Fibroblast of pulmonary artery (primary cell): ENCODE results near the gene PDLIM5.

Experiments
- DNase-seq: peaks from one replicate; pipeline ENCODE4 v3.0.0-alpha.2; 2010; ENCODE audit warnings: low read depth
- H3K4me3 ChIP-seq: replicated peaks from 2 replicates; pipeline ENCODE4 v1.5.1; 2011; ENCODE audit warnings: low read depth, mild to moderate bottlenecking, control low read depth, low read length, moderate library complexity
- TF ChIP-seq, protein P1 (sequence below): IDR thresholded peaks from 2 replicates; pipeline ENCODE4 v1.5.1; 2011; ENCODE audit warnings: mild to moderate bottlenecking, control low read depth, low read length, inconsistent platforms; ENCODE audit errors: missing control alignments

The PDLIM5 gene

DNA sequence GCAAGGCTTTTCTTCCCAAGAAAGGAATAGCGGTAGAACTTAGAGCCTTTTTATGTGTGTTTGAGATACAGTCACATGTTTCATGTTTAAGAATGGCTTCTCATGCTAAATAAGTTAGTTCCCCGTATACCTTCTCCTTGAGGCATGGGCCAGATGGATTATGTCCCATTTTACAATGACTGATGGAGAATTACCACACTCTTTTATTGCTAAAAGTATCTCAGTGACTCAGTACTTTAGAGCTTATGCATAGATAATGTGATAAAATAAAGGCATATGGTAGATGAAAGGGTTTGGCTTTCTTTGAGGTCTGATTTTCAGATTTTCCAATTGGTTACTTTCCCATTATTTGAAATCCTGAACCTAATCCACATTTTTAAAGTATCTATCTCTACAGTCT, 184.3 kb downstream of the PDLIM5 start:
- TF ChIP-seq, protein P1, sequence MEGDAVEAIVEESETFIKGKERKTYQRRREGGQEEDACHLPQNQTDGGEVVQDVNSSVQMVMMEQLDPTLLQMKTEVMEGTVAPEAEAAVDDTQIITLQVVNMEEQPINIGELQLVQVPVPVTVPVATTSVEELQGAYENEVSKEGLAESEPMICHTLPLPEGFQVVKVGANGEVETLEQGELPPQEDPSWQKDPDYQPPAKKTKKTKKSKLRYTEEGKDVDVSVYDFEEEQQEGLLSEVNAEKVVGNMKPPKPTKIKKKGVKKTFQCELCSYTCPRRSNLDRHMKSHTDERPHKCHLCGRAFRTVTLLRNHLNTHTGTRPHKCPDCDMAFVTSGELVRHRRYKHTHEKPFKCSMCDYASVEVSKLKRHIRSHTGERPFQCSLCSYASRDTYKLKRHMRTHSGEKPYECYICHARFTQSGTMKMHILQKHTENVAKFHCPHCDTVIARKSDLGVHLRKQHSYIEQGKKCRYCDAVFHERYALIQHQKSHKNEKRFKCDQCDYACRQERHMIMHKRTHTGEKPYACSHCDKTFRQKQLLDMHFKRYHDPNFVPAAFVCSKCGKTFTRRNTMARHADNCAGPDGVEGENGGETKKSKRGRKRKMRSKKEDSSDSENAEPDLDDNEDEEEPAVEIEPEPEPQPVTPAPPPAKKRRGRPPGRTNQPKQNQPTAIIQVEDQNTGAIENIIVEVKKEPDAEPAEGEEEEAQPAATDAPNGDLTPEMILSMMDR = no peak
- DNase-seq = peak; percentile 57
- H3K4me3 ChIP-seq = no peak overlapping the region

DNA sequence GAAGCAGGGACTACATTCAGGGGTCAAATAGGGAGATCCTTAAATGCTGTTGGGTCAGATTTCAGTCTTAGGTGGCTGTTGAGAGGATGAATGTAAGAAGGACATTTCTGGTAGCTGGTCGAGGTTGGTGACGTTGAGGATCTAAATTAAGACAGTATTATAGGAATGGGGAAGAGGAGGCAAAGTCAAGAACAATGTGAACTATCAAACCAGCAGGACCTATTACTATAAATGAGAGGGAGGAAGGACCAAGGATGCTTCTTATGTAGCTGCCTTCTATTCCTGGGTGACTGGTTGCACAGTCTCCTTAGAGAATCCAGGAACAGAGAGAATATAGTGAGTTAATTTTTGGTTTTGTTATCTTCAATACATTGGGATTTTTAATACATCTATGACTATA, 187.6 kb downstream of the PDLIM5 start:
- TF ChIP-seq, protein P1 = no peak
- H3K4me3 ChIP-seq = no peak overlapping the region
- DNase-seq = no peak

DNA sequence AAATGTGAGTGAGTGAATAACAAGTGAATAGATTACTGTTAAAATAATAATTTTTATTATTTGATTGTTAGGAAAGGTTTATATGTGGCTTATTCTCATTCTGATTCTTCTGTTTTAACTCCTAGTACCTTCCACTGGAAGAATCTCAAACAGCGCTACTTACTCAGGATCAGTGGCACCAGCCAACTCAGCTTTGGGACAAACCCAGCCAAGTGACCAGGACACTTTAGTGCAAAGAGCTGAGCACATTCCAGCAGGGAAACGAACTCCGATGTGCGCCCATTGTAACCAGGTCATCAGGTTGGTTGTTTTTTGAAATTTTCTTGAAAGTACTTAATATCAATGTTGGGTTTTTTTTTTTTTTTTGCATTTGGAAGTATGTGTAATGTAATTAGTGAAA, 188.4 kb downstream of the PDLIM5 start:
- no peak for DNase-seq
- TF ChIP-seq, protein P1 = no peak
- H3K4me3 ChIP-seq = no peak overlapping the region

DNA sequence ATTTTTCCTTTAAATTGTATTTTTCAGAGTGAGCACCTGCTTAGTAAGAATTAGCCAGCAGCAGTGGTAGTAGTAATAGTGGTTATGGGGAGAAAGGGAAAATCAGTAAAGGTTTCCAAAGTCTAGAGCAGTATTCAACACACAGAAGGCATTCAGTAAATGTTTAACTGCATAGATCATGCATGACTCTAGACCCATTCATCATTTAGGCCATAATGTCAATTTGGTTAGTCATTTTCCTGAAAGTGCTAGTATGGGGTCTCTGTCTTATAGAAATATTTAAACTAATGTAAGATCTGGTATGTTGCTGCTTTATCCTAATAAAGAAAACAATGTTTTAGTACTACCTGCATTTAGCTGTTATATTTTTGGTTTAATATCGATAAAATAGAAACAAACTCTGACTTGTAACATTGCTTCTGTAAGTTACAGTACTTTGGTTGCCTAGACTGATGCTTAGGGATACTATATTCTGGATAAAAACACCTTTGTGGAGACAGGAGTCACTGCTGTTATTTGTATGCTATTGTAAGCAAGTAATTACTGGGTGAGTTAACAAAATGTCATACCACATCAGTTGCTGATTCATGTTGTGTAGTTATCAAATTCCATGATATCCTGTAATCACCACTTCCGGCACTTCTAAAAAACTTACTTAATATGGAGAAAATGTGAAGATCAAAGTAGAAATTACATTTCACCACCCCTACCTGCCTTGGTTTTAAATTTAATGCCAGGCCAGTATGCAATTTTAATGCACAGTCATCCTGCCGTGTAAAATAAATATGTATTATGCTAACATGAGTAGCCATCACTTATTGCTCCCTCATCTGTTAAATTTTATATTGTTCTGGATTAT, 190.2 kb downstream of the PDLIM5 start:
- TF ChIP-seq, protein P1 = no peak
- H3K4me3 ChIP-seq = no peak overlapping the region
- DNase-seq = peak; percentile 47

DNA sequence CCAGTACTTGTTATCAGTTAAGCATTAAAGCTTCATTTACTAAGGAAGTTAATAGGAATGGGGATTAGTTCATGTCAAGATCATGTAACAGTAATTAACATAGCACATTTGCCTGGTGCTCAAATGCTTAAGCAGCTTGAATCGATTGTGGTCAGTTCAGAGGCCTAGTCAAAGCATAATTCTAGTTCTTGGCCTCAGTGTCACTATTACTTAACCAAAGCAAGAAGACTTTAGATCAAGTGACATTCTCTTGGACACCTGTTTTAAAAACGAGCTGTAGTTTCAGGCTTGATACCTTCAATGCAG, 190.8 kb downstream of the PDLIM5 start:
- no peak for DNase-seq
- TF ChIP-seq, protein P1 = no peak
- H3K4me3 ChIP-seq = no peak overlapping the region

DNA sequence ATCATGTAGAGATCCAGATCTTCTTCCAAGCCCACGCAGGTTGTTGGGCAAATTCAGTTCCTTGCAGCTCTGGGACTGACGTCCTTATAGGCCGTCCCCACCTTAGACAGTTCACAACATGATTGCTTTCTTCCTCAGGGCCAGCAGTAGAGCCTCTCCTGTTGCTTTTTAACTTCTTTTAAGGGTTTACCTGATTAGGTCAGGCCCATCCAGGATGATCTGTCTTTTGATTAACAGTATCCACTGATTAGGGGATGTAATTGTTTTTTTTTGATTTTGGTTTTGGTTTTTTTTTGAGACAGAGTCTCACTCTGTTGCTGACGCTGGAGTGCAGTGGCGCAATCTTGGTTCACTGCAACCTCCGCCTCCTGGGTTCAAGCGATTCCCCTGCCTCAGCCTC, 197.0 kb downstream of the PDLIM5 start:
- H3K4me3 ChIP-seq = no peak overlapping the region
- TF ChIP-seq, protein P1 = no peak
- no peak for DNase-seq
